CD4-positive, alpha-beta memory T cell (primary cell): ENCODE results near the gene FOXN3. TPM values are rescaled to one million over a fixed set of nuclear protein-coding genes. Genes with fewer than 3 reads are reported as not detected.

Source experiments
- CTCF ChIA-PET: fragments of 350-600 bp; sonication (Branson Sonifier 250); formaldehyde crosslinking; loops from one replicate; lab custom pipeline; 2021; ENCODE audit warnings: inconsistent platforms; ENCODE audit not compliant: partially characterized antibody; lab: Charles Lee
- POLR2A ChIA-PET: fragments of 350-600 bp; sonication (Branson Sonifier 250); formaldehyde crosslinking; loops from one replicate; lab custom pipeline; 2021; ENCODE audit not compliant: partially characterized antibody; lab: Charles Lee
- DNase-seq, 5 donors: peaks; one replicate each; pipeline versions ENCODE4 v3.0.0 to v3.0.0-alpha.2; 2020 to 2022; ENCODE audit warnings: mixed read lengths in 1 of 5
- H3K27ac ChIP-seq: one replicate; pipeline ENCODE4 v1.7.0; 2013; ENCODE audit warnings: low read depth, low read length
- H3K27me3 ChIP-seq: 2 replicates; pipeline ENCODE4 v1.7.0; 2013; ENCODE audit warnings: mild to moderate bottlenecking, low read length, moderate library complexity; ENCODE audit not compliant: insufficient read depth
- H3K36me3 ChIP-seq: 2 replicates; pipeline ENCODE4 v1.7.0; 2013; ENCODE audit warnings: mild to moderate bottlenecking, low read length, moderate library complexity; ENCODE audit not compliant: insufficient read depth
- H3K4me1 ChIP-seq: 2 replicates; pipeline ENCODE4 v1.7.0; 2013; ENCODE audit warnings: mild to moderate bottlenecking, low read length, moderate library complexity; ENCODE audit not compliant: insufficient read depth
- H3K4me3 ChIP-seq, 2 donors: one replicate each; pipeline ENCODE4 v1.7.0; 2013; ENCODE audit warnings: low read length in 2 of 2, mild to moderate bottlenecking in 1 of 2
- H3K9me3 ChIP-seq, 2 donors: one replicate each; pipeline ENCODE4 v1.7.0; 2013; ENCODE audit warnings: low read length in 2 of 2, control low read depth in 1 of 2; ENCODE audit not compliant: control insufficient read depth in 1 of 2
- H3K27ac Mint-ChIP-seq, 7 donors: one replicate each; pipeline ENCODE4 v1.8.0; 2020 to 2021; ENCODE audit warnings: mixed read lengths in 7 of 7, mild to moderate bottlenecking in 6 of 7, inconsistent platforms in 3 of 7, moderate library complexity in 3 of 7
- H3K27me3 Mint-ChIP-seq, 2 donors: one replicate each; pipeline ENCODE4 v1.8.0; 2020 to 2021; ENCODE audit warnings: mixed read lengths in 2 of 2
- H3K36me3 Mint-ChIP-seq, 2 donors: one replicate each; pipeline ENCODE4 v1.8.0; 2020 to 2021; ENCODE audit warnings: mixed read lengths in 2 of 2, inconsistent platforms in 1 of 2, mild to moderate bottlenecking in 1 of 2
- H3K4me1 Mint-ChIP-seq, 4 donors: one replicate each; pipeline ENCODE4 v1.8.0; 2020 to 2021; ENCODE audit warnings: mixed read lengths in 4 of 4, mild to moderate bottlenecking in 1 of 4
- H3K4me3 Mint-ChIP-seq, 8 donors: one replicate each; pipeline ENCODE4 v1.8.0; 2020 to 2021; ENCODE audit warnings: mixed read lengths in 8 of 8, mild to moderate bottlenecking in 7 of 8, moderate library complexity in 6 of 8, inconsistent platforms in 3 of 8
- H3K9me3 Mint-ChIP-seq, 8 donors: one replicate each; pipeline ENCODE4 v1.8.0; 2020 to 2021; ENCODE audit warnings: mixed read lengths in 8 of 8, mild to moderate bottlenecking in 5 of 8, inconsistent platforms in 3 of 8, moderate library complexity in 1 of 8
- intact Hi-C: fragments of 100-400 bp; cut with micrococcal nuclease; formaldehyde crosslinking; loops from one replicate; pipeline ENCODE4 v1.15.1; 2023
- polyA plus RNA-seq, 2 donors: library from polyadenylated mRNA; unstranded; fragments of 300-500 nt; fragmentation: Illumina TruSeq; gene quantifications; one replicate each; pipeline ENCODE4 v1.2.3, GENCODE V29; 2021
- total RNA-seq, 2 experiments: library from RNA; stranded (reverse); gene quantifications; one replicate each; pipeline ENCODE4 v1.2.3, GENCODE V29; 2021

The FOXN3 gene
- total and polyA plus RNA-seq, 4 experiments from 2014 or later = 92.6 to 111 (median 106) TPM

GRCh38 chr14:89365061-89365801 is 51.8 kb downstream of the FOXN3 start:
- peaks cover under 1 to 3% of the 10 kb centered on the region in 2 donors for H3K36me3 Mint-ChIP-seq
- Histone ChIP-seq H3K27ac (peak overlapping the region; percentile 60), H3K4me1 (peaks cover 44% of the 10 kb centered on the region), H3K36me3 (no peaks in the 10 kb centered on the region), H3K9me3 (no peaks in the 10 kb centered on the region), H3K4me3 (peak overlapping the region; percentile 31 to 38), H3K27me3 (no peaks in the 10 kb centered on the region)
- peak overlapping the region; percentile 59 to 96 (median 86) for H3K27ac Mint-ChIP-seq
- H3K4me3 Mint-ChIP-seq = peak overlapping the region; percentile 74 to 88 (median 82)
- H3K4me1 Mint-ChIP-seq = peaks cover 34 to 65% (median 50%) of the 10 kb centered on the region in 4 donors
- intact Hi-C loops = loop anchor here (5.0 kb wide), 1 partner anchor 52 kb away; the partner anchor contains the start of gene FOXN3
- no peaks in the 10 kb centered on the region for H3K9me3 Mint-ChIP-seq
- DNase-seq = peak; percentile 54 to 84 (median 57)
- no peaks in the 10 kb centered on the region for H3K27me3 Mint-ChIP-seq
- POLR2A ChIA-PET = interaction anchor here (0.8 to 1.9 kb wide), 6 partner anchors 8 to 356 kb away, joined by 3 to 8 read pairs (median 4); no protein-coding TSS in a partner anchor
- CTCF ChIA-PET = interaction anchor here (0.6 to 1.7 kb wide), 5 partner anchors 32 to 305 kb away, joined by 3 to 4 read pairs (median 4); no protein-coding TSS in a partner anchor

GRCh38 chr14:89364316-89364715 is 52.7 kb downstream of the FOXN3 start:
- no peaks in the 10 kb centered on the region for H3K36me3 ChIP-seq
- ChIA-PET POLR2A (interaction anchor here (0.8 to 1.8 kb wide), 4 partner anchors 11 to 357 kb away, joined by 4 to 8 read pairs (median 6); no protein-coding TSS in a partner anchor), CTCF (interaction anchor here (0.5 to 1.1 kb wide), 3 partner anchors 187 to 352 kb away, joined by 3 to 4 read pairs (median 3); no protein-coding TSS in a partner anchor)
- intact Hi-C loops = no loop called here
- Mint-ChIP-seq H3K9me3 (no peaks in the 10 kb centered on the region), H3K27me3 (no peaks in the 10 kb centered on the region), H3K27ac (peak overlapping the region; percentile 59 to 96 (median 86)), H3K4me1 (peaks cover 31 to 64% (median 49%) of the 10 kb centered on the region in 4 donors), H3K36me3 (peaks cover 0 to 3% of the 10 kb centered on the region in 2 donors), H3K4me3 (peak overlapping the region; percentile 74 to 88 (median 82))
- H3K27ac ChIP-seq = peak overlapping the region; percentile 60
- H3K4me3 ChIP-seq = peak overlapping the region in 1 of 2 donors; percentile 38
- H3K9me3 ChIP-seq = no peaks in the 10 kb centered on the region
- no peak for DNase-seq
- peaks cover 44% of the 10 kb centered on the region for H3K4me1 ChIP-seq
- H3K27me3 ChIP-seq = no peaks in the 10 kb centered on the region

- no peaks in the 10 kb centered on the region for H3K27me3 Mint-ChIP-seq
- H3K4me3 Mint-ChIP-seq = no peak overlapping the region
- H3K4me1 ChIP-seq = peaks cover 30% of the 10 kb centered on the region
- no peak overlapping the region for H3K27ac ChIP-seq
- H3K27ac Mint-ChIP-seq = peak overlapping the region in 4 of 7 donors; percentile 47 to 74 (median 60)
- H3K4me3 ChIP-seq = no peak overlapping the region
- H3K9me3 ChIP-seq = no peaks in the 10 kb centered on the region
- H3K36me3 Mint-ChIP-seq = peaks cover 0 to 3% of the 10 kb centered on the region in 2 donors
- ChIA-PET CTCF (no interaction called here), POLR2A (no interaction called here)
- H3K36me3 ChIP-seq = no peaks in the 10 kb centered on the region
- H3K27me3 ChIP-seq = no peaks in the 10 kb centered on the region
- H3K4me1 Mint-ChIP-seq = peaks cover 27 to 63% (median 43%) of the 10 kb centered on the region in 4 donors
- DNase-seq = no peak
- intact Hi-C loops = no loop called here
- H3K9me3 Mint-ChIP-seq = no peaks in the 10 kb centered on the region
Measured at GRCh38 chr14:89360277-89360676, 56.8 kb downstream of the FOXN3 start.

- H3K36me3 Mint-ChIP-seq = peaks cover 0 to 1% of the 10 kb centered on the region in 2 donors
- no peak for DNase-seq
- POLR2A ChIA-PET = interaction anchor here (0.7 kb wide), 1 partner anchor 13 kb away, joined by 3 read pairs; no protein-coding TSS in a partner anchor
Measured at GRCh38 chr14:89359477-89360222, 57.4 kb downstream of the FOXN3 start.

GRCh38 chr14:89357655-89358297 is 59.3 kb downstream of the FOXN3 start:
- Histone ChIP-seq H3K27me3 (no peaks in the 10 kb centered on the region), H3K4me3 (no peak overlapping the region), H3K9me3 (no peaks in the 10 kb centered on the region), H3K4me1 (peaks cover 19% of the 10 kb centered on the region), H3K36me3 (no peaks in the 10 kb centered on the region), H3K27ac (no peak overlapping the region)
- no peaks in the 10 kb centered on the region for H3K27me3 Mint-ChIP-seq
- no peaks in the 10 kb centered on the region for H3K9me3 Mint-ChIP-seq
- peaks cover 23 to 50% (median 36%) of the 10 kb centered on the region in 4 donors for H3K4me1 Mint-ChIP-seq
- ChIA-PET CTCF (interaction anchor here (0.7 kb wide), 1 partner anchor 112 kb away, joined by 3 read pairs; no protein-coding TSS in a partner anchor), POLR2A (interaction anchor here (1.2 kb wide), 1 partner anchor 8 kb away, joined by 3 read pairs; no protein-coding TSS in a partner anchor)
- H3K27ac Mint-ChIP-seq = peak overlapping the region in 4 of 7 donors; percentile 29 to 59 (median 40)
- no peak overlapping the region for H3K4me3 Mint-ChIP-seq
- intact Hi-C loops = no loop called here
- no peaks in the 10 kb centered on the region for H3K36me3 Mint-ChIP-seq
- DNase-seq = no peak

More at GRCh38 chr14:89359477-89360222, 57.4 kb downstream of the FOXN3 start:
- Histone ChIP-seq H3K36me3 (no peaks in the 10 kb centered on the region), H3K27me3 (no peaks in the 10 kb centered on the region), H3K9me3 (no peaks in the 10 kb centered on the region), H3K27ac (no peak overlapping the region), H3K4me1 (peaks cover 24% of the 10 kb centered on the region), H3K4me3 (no peak overlapping the region)
- CTCF ChIA-PET = interaction anchor here (0.9 to 1.3 kb wide), 2 partner anchors 9 to 23 kb away, joined by 3 read pairs; no protein-coding TSS in a partner anchor
- Mint-ChIP-seq H3K4me1 (peaks cover 22 to 57% (median 37%) of the 10 kb centered on the region in 4 donors), H3K27me3 (no peaks in the 10 kb centered on the region), H3K9me3 (no peaks in the 10 kb centered on the region), H3K4me3 (no peak overlapping the region), H3K27ac (peak overlapping the region in 5 of 7 donors; percentile 47 to 74 (median 59))
- intact Hi-C loops = no loop called here

- CTCF ChIA-PET = interaction anchor here (0.7 kb wide), 1 partner anchor 113 kb away, joined by 3 read pairs; no protein-coding TSS in a partner anchor
- no peaks in the 10 kb centered on the region for H3K27me3 Mint-ChIP-seq
- H3K27ac Mint-ChIP-seq = peak overlapping the region in 5 of 7 donors; percentile 23 to 88 (median 71)
- intact Hi-C loops = no loop called here
- Histone ChIP-seq H3K27ac (no peak overlapping the region), H3K4me1 (peaks cover 26% of the 10 kb centered on the region), H3K9me3 (no peaks in the 10 kb centered on the region), H3K4me3 (no peak overlapping the region), H3K36me3 (no peaks in the 10 kb centered on the region), H3K27me3 (no peaks in the 10 kb centered on the region)
- POLR2A ChIA-PET = interaction anchor here (1.2 kb wide), 1 partner anchor 9 kb away, joined by 3 read pairs; no protein-coding TSS in a partner anchor
- no peak overlapping the region for H3K4me3 Mint-ChIP-seq
- H3K9me3 Mint-ChIP-seq = no peaks in the 10 kb centered on the region
- H3K36me3 Mint-ChIP-seq = no peaks in the 10 kb centered on the region
- H3K4me1 Mint-ChIP-seq = peaks cover 30 to 57% (median 42%) of the 10 kb centered on the region in 4 donors
- no peak for DNase-seq
Measured at GRCh38 chr14:89356927-89357326, 60.1 kb downstream of the FOXN3 start.
